Stomach (tissue), 9 donors: ENCODE results near the gene ILK. TPM values are rescaled to one million over a fixed set of nuclear protein-coding genes. Genes with fewer than 3 reads are reported as not detected.

Experiments used
- DNase-seq, 2 donors: peaks; one replicate each; pipeline versions ENCODE4 v3.0.0 to v3.0.0-alpha.2; 2013 to 2019
- H3K27ac ChIP-seq, 5 donors: fragments of 200-600 bp in 4 of 5; sonication (generic) in 4 of 5; one replicate each; pipeline ENCODE4 v1.5.1; 2013 to 2019; ENCODE audit warnings: mild to moderate bottlenecking in 1 of 5, moderate library complexity in 1 of 5
- H3K27me3 ChIP-seq, 3 donors: fragments of 200-600 bp; sonication (generic); one replicate each; pipeline ENCODE4 v1.5.1; 2017 to 2019; ENCODE audit warnings: mixed run types in 1 of 3
- H3K36me3 ChIP-seq, 4 donors: fragments of 200-600 bp; sonication (generic); 1 replicate in 3 of 4; 2 replicates in 1 of 4; pipeline ENCODE4 v1.5.1; 2016 to 2019
- H3K4me1 ChIP-seq, 4 donors: fragments of 200-600 bp; sonication (generic); one replicate each; pipeline ENCODE4 v1.5.1; 2016 to 2019
- H3K4me3 ChIP-seq, 4 donors: fragments of 200-600 bp; sonication (generic) in 3 of 4; one replicate each; pipeline ENCODE4 v1.5.1; 2016 to 2019; ENCODE audit warnings: mild to moderate bottlenecking in 1 of 4
- H3K9me3 ChIP-seq, 4 donors: fragments of 200-600 bp; sonication (generic); one replicate each; pipeline ENCODE4 v1.5.1; 2016 to 2019
- EP300 ChIP-seq: sonication (generic); formaldehyde crosslinking; IDR thresholded peaks from one replicate; pipeline ENCODE4 v1.6.1; 2017; ENCODE audit warnings: antibody characterized with exemption
- POLR2A ChIP-seq, 4 donors: fragments of 450-650 bp; IDR thresholded peaks; one replicate each; pipeline ENCODE4 v1.6.1; 2016; ENCODE audit warnings: antibody characterized with exemption in 4 of 4, control low read depth in 2 of 4, mild to moderate bottlenecking in 1 of 4, moderate library complexity in 1 of 4
- POLR2AphosphoS5 ChIP-seq, 3 donors: sonication (generic); formaldehyde crosslinking; IDR thresholded peaks; one replicate each; pipeline ENCODE4 v1.6.1; 2016; ENCODE audit warnings: antibody characterized with exemption in 3 of 3
- WGBS, 5 donors: extraction: QIAGEN DNeasy Blood & Tissue Kit in 3 of 5; methylation state at CpG; one replicate each; pipeline versions ENCODE4 v1.1.5 to v1.1.7; 2013 to 2018; 5-methylcytosine and 5-hydroxymethylcytosine counted together
- intact Hi-C: fragments of 100-400 bp; cut with DNase I; formaldehyde crosslinking; loops from one replicate; pipeline ENCODE4 v1.15.1; 2023; ENCODE audit warnings: low total_unique reads
- polyA plus RNA-seq, 3 donors: library from polyadenylated mRNA; stranded (reverse); fragments of 200-250 nt; gene quantifications; one replicate each; pipeline ENCODE4 v1.2.3, GENCODE V29; 2013
- total RNA-seq, 5 donors: library from RNA; depleted of rRNA; stranded (reverse); fragments of >200 nt; gene quantifications; one replicate each; pipeline versions ENCODE4 v1.1.0 to v1.2.3, GENCODE V29; 2014 to 2016
- TF ChIP-seq, protein P1 (sequence below), 7 experiments: fragments of 450-650 bp in 4 of 7; fragments of 200-600 bp in 3 of 7; sonication (generic) in 3 of 7; IDR thresholded peaks; one replicate each; pipeline ENCODE4 v1.5.1; 2016 to 2019; ENCODE audit warnings: antibody characterized with exemption in 7 of 7, control low read depth in 2 of 7, mild to moderate bottlenecking in 1 of 7
- donor health status: healthy with polysubstance abuse.
- donor health status: Bipolar disorder and iron deficiency.
- donor health status: healthy.

ILK gene
- total and polyA plus RNA-seq, 8 donors, result 60.0 to 308 (median 124) TPM

DNA sequence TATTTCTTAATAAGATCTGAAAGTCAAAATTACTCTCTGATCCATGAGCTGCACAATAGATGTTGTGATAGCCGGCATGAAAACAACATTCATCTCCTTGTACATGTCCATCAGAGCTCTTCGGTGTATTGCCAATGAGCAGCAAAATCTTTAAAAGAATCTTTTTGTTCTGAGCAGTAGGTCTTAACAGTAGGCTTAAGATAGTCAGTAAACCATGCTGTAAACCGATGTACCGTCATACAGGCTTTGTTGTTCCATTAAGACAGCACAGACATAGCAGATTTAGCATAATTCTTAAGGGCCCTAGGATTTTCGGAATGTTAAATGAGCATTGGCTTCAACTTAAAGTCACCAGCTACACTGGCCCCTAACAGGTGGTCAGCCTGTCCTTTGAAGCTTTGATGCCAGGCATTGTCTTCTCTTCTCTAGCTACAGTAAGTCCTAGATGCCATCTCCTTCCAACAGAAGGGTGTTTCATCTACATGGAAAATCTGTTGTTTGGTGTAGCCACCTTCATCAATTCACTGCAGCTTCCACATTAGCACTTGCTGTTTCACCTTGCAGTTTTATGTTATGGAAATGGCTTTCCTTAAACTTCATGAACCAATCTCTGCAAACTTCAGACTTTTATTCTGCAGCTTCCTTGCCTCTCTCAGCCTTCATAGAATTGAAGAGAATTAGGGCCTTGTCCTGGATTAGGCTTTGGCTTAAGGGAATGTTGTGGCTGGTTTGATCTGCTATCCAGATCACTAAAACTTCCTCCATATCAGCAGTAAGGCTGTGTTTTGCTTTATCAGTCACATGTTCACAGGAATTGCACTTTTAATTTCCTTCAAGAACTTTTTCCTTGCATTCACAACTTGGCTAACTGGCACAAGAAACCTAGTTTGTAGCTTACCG lies 28.5 kb upstream of the ILK start:
- Histone ChIP-seq H3K36me3 (peaks cover 0 to 17% (median 0%) of the 10 kb centered on the region in 4 donors), H3K27me3 (no peaks in the 10 kb centered on the region), H3K27ac (peak overlapping the region in 1 of 5 donors; percentile 18), H3K9me3 (no peaks in the 10 kb centered on the region), H3K4me1 (peaks cover 0 to 51% (median 18%) of the 10 kb centered on the region in 4 donors), H3K4me3 (no peak overlapping the region)
- intact Hi-C loops, result no loop called here
- 74 to 85% (median 83%) methylated on average over 6 of the region's 6 CpGs for WGBS, 5 donors
- DNase-seq, result no peak
- TF ChIP-seq POLR2AphosphoS5 (IDR thresholded peaks at IDR 0.05) (no peak), EP300 (no peak), POLR2A (IDR thresholded peaks at IDR 0.05) (no peak)
- TF ChIP-seq, protein P1, sequence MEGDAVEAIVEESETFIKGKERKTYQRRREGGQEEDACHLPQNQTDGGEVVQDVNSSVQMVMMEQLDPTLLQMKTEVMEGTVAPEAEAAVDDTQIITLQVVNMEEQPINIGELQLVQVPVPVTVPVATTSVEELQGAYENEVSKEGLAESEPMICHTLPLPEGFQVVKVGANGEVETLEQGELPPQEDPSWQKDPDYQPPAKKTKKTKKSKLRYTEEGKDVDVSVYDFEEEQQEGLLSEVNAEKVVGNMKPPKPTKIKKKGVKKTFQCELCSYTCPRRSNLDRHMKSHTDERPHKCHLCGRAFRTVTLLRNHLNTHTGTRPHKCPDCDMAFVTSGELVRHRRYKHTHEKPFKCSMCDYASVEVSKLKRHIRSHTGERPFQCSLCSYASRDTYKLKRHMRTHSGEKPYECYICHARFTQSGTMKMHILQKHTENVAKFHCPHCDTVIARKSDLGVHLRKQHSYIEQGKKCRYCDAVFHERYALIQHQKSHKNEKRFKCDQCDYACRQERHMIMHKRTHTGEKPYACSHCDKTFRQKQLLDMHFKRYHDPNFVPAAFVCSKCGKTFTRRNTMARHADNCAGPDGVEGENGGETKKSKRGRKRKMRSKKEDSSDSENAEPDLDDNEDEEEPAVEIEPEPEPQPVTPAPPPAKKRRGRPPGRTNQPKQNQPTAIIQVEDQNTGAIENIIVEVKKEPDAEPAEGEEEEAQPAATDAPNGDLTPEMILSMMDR (IDR thresholded peaks at IDR 0.05), result no peak

DNA sequence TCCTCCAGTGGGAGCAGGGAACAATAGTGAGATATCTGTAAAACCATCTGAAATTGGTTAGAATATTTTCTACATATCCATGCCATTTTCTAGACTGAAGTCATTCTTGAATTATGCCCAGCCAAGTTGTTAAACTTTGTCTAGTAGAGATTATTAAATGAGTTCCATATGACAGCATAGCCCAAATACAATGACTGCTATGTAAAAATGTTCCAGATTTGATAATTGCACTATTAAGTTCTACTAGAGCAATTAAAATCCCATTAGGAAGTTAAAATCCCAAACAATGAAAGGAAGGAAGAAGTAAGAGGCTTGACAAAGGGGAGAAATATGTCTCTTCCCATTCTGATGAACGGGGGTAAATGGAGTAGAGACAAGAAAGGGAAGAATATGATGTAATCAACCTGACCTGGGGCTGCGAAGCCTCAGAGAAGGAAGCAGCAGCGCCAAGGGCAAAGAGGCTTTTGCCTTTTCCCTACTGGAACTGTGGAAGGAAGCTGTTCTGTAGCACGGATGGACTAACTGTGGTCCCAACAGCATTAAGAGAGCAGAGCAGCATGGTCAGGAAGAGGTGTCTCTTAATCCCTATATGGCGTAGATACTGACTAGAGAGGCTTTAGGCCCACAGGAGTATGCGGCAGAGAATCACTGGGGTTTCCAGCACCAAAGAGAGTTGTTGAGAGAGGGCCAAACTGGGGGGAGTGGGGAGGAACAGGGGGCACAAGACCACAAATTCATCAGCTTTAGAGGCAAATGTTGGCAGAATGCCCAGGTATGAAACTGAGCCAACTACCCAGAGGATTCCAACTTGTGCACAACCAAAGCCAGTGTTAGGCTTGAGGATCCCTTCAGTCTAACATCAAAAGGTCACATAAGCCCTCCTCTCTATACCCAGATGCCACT lies 26.9 kb upstream of the ILK start:
- Histone ChIP-seq H3K4me3 (no peak overlapping the region), H3K27me3 (no peaks in the 10 kb centered on the region), H3K4me1 (peaks cover 0 to 38% (median 18%) of the 10 kb centered on the region in 4 donors), H3K27ac (peak overlapping the region; percentile 32 to 76 (median 50)), H3K36me3 (peaks cover 0 to 20% (median 0%) of the 10 kb centered on the region in 4 donors), H3K9me3 (no peaks in the 10 kb centered on the region)
- DNase-seq, result peak in 1 of 2 donors; percentile 88
- TF ChIP-seq, protein P1 (IDR thresholded peaks at IDR 0.05), result no peak
- TF ChIP-seq POLR2AphosphoS5 (IDR thresholded peaks at IDR 0.05) (no peak), POLR2A (IDR thresholded peaks at IDR 0.05) (no peak), EP300 (no peak)
- 47 to 64% (median 50%) methylated on average over 5 to 6 of the region's 6 CpGs for WGBS, 5 donors
- intact Hi-C loops, result no loop called here

- no peak for TF ChIP-seq POLR2AphosphoS5 (IDR thresholded peaks at IDR 0.05)
- TF ChIP-seq POLR2A (IDR thresholded peaks at IDR 0.05), result no peak
- no peak for TF ChIP-seq EP300
- TF ChIP-seq, protein P1 (IDR thresholded peaks at IDR 0.05), result no peak
- Histone ChIP-seq H3K4me3 (no peak overlapping the region), H3K4me1 (peaks cover 0 to 28% (median 18%) of the 10 kb centered on the region in 4 donors), H3K27ac (peak overlapping the region in 1 of 5 donors; percentile 76), H3K9me3 (peaks cover 0 to 2% (median under 1%) of the 10 kb centered on the region in 4 donors), H3K36me3 (peaks cover 0 to 17% (median 0%) of the 10 kb centered on the region in 4 donors), H3K27me3 (no peaks in the 10 kb centered on the region)
- no peak for DNase-seq
- WGBS, 5 donors, result 81 to 100% (median 96%) methylated on average over 1 of the region's 1 CpG
- intact Hi-C loops, result no loop called here
Measured at GRCh38 chr11:6578134-6578533, 25.4 kb upstream of the ILK start.

DNA sequence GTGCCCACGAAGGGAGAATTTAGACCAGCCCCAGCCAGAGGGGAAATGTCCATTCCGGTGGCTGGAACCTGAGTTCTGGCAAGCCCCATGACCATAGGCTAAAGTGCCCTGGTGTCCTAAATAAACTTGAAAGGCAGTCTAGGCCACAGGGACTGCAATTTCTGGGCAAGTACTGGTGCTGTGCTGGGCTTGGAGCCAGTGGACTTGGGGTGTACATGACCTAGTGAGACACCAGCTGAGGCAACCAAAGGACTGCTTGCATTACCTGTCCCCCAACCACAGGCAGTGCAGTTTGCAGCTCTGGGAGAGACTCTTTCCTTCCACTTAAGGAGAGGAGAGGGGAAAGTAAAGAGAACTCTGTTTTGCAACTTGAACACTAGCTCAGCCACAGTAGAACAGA lies 23.9 kb upstream of the ILK start:
- Histone ChIP-seq H3K9me3 (peaks cover 2 to 18% (median 11%) of the 10 kb centered on the region in 4 donors), H3K4me3 (no peak overlapping the region), H3K27ac (no peak overlapping the region), H3K27me3 (no peaks in the 10 kb centered on the region), H3K4me1 (peaks cover 0 to 28% (median 18%) of the 10 kb centered on the region in 4 donors), H3K36me3 (peaks cover 0 to 16% (median 0%) of the 10 kb centered on the region in 4 donors)
- WGBS, 5 donors, result 83 to 96% (median 91%) methylated on average over 2 of the region's 2 CpGs
- intact Hi-C loops, result no loop called here
- TF ChIP-seq EP300 (no peak), POLR2AphosphoS5 (IDR thresholded peaks at IDR 0.05) (no peak), POLR2A (IDR thresholded peaks at IDR 0.05) (no peak)
- TF ChIP-seq, protein P1 (IDR thresholded peaks at IDR 0.05), result no peak
- DNase-seq, result no peak
